ENCODE results near the gene RRP8.

The RRP8 gene

DNA sequence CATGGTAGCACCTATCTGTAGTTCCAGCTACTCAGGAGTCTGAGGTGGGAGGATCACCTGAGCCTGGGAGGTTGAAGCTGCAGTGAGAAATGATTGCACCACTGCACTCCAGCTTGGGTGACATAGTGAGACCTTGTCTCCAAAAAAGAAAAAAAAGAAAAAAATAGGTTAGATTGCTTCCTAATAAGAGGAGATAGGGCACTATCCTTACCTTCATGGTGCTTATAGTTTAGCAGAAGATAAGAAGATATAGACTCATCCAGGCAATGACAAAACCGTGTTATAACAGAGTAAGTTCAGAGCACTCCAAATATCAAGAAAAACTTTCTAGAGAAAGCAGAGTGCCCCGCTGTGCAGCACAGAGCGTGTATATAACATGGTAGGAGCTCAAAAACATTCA is 42.1 kb downstream of the RRP8 start:
- no peak for TF ChIP-seq EZH2 (optimal IDR thresholded peaks at IDR 0.05; ENCODE audit: low read depth, low read length)
- TF ChIP-seq CTCF (IDR thresholded peaks at IDR 0.05; ENCODE audit: low read length), result no peak
- no peak for TF ChIP-seq EZH2phosphoT487 (IDR thresholded peaks at IDR 0.05; ENCODE audit: low read length)
- H3K4me1 ChIP-seq (ENCODE audit: low read length), result no peaks in the 10 kb centered on the region
- no peaks in the 10 kb centered on the region for H3K9me2 ChIP-seq (replicated peaks; ENCODE audit: insufficient read depth, low read length)
- H3K4me3 ChIP-seq (ENCODE audit: low read length), result no peak overlapping the region
- H2AFZ ChIP-seq (ENCODE audit: low read length), result no peak overlapping the region
- no peaks in the 10 kb centered on the region for H3K27me3 ChIP-seq (replicated peaks; ENCODE audit: insufficient read depth, low read length)
- no peaks in the 10 kb centered on the region for H3K36me3 ChIP-seq (replicated peaks; ENCODE audit: insufficient read depth, low read length)
- no peak overlapping the region for H3K9ac ChIP-seq (ENCODE audit: low read length)
- no peak overlapping the region for H3K27ac ChIP-seq (ENCODE audit: low read length)
- no peaks in the 10 kb centered on the region for H4K20me1 ChIP-seq (ENCODE audit: insufficient read depth, low read length)
- no peaks in the 10 kb centered on the region for H3K79me2 ChIP-seq (ENCODE audit: low read length)
- no peak overlapping the region for H3K4me2 ChIP-seq (ENCODE audit: low read depth, low read length)
- no peaks in the 10 kb centered on the region for H3K9me3 ChIP-seq (replicated peaks; ENCODE audit: insufficient read depth, low read length)
- no peak for DNase-seq
- no peaks in the 10 kb centered on the region for H3F3A ChIP-seq (ENCODE audit: insufficient read depth, low read length)

DNA sequence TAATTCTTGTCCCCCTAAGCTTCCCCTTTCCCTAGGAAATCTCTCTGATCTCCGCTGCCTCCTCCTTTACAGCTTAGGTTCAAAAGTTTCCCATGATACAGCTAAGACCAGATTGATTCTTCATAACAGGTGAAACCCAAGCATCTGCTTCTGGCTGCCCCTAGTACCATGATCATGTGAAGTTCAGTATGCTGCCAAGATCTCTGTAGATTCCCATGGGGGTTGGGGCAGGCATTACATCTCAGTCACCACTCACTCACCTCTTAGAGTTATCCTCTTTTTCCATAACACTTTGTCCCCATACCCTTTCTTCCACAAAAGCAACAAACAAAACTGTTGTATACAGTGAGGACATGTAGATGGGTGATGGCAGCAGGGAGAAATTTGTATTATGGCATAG is 44.0 kb downstream of the RRP8 start:
- no peak for DNase-seq
- Histone ChIP-seq H3K9me2 (replicated peaks; ENCODE audit: insufficient read depth, low read length) (no peaks in the 10 kb centered on the region), H3K27me3 (replicated peaks; ENCODE audit: insufficient read depth, low read length) (no peaks in the 10 kb centered on the region), H3K4me3 (ENCODE audit: low read length) (no peak overlapping the region), H3K27ac (ENCODE audit: low read length) (no peak overlapping the region), H3K4me2 (ENCODE audit: low read depth, low read length) (no peak overlapping the region), H3K4me1 (ENCODE audit: low read length) (no peaks in the 10 kb centered on the region), H3F3A (ENCODE audit: insufficient read depth, low read length) (no peaks in the 10 kb centered on the region), H3K79me2 (ENCODE audit: low read length) (no peaks in the 10 kb centered on the region), H2AFZ (ENCODE audit: low read length) (no peak overlapping the region), H3K36me3 (replicated peaks; ENCODE audit: insufficient read depth, low read length) (no peaks in the 10 kb centered on the region), H4K20me1 (ENCODE audit: insufficient read depth, low read length) (no peaks in the 10 kb centered on the region), H3K9ac (ENCODE audit: low read length) (no peak overlapping the region), H3K9me3 (replicated peaks; ENCODE audit: insufficient read depth, low read length) (no peaks in the 10 kb centered on the region)
- TF ChIP-seq EZH2phosphoT487 (IDR thresholded peaks at IDR 0.05; ENCODE audit: low read length) (no peak), CTCF (IDR thresholded peaks at IDR 0.05; ENCODE audit: low read length) (no peak), EZH2 (optimal IDR thresholded peaks at IDR 0.05; ENCODE audit: low read depth, low read length) (no peak)

DNA sequence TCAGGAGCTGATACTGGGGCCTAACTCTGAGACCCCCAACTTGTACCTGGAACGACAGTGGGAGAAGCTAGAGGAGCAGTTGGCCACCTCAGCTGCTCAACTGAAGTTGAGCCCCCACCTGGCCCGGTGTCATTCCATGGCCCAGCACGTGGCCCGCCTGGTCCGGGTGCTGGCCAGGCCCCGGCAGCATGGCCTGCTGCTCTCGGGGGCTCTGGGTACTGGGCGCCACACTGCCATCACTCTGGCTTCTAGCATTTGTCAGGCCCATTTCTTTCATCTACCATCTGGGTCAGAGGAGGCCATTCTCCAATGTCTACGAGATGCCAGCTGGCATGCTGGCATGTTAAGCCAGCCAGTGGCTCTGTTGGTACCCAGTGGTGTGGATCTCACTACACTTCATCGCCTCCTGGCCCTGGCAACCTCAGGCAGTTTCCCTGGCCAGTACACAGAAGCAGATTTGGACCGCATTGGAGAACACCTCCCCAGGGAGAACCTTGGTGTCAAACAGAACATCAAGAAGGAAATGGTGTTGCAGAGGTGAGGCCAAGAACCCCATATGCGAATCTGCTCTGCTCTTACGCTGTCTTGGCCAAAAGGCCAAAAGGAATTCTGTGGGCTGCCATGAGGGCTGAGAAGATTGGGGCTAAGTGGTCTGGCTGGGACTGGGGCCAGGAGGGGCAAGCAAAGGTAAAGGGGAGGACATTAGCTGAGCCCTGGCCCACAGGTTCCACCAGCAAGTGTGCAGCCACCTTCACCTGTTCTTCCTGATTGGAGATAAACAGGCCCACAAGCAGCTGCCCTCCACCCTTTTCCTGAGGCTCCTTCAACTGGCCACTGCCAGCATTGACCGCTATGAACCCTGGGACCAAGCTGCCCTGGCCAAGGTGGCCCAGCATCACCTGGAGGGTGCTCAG is 45.4 kb downstream of the RRP8 start:
- Histone ChIP-seq H3K4me3 (ENCODE audit: low read length) (no peak overlapping the region), H3K36me3 (replicated peaks; ENCODE audit: insufficient read depth, low read length) (no peaks in the 10 kb centered on the region), H3K9me3 (replicated peaks; ENCODE audit: insufficient read depth, low read length) (no peaks in the 10 kb centered on the region), H3K79me2 (ENCODE audit: low read length) (no peaks in the 10 kb centered on the region), H3K4me1 (ENCODE audit: low read length) (no peaks in the 10 kb centered on the region), H4K20me1 (ENCODE audit: insufficient read depth, low read length) (no peaks in the 10 kb centered on the region), H3K4me2 (ENCODE audit: low read depth, low read length) (no peak overlapping the region), H3K27ac (ENCODE audit: low read length) (no peak overlapping the region), H3F3A (ENCODE audit: insufficient read depth, low read length) (no peaks in the 10 kb centered on the region), H2AFZ (ENCODE audit: low read length) (no peak overlapping the region), H3K27me3 (replicated peaks; ENCODE audit: insufficient read depth, low read length) (no peaks in the 10 kb centered on the region), H3K9me2 (replicated peaks; ENCODE audit: insufficient read depth, low read length) (no peaks in the 10 kb centered on the region), H3K9ac (ENCODE audit: low read length) (no peak overlapping the region)
- TF ChIP-seq EZH2 (optimal IDR thresholded peaks at IDR 0.05; ENCODE audit: low read depth, low read length), result no peak
- no peak for TF ChIP-seq CTCF (IDR thresholded peaks at IDR 0.05; ENCODE audit: low read length)
- no peak for TF ChIP-seq EZH2phosphoT487 (IDR thresholded peaks at IDR 0.05; ENCODE audit: low read length)
- no peak for DNase-seq

Measured in MM.1S (cell line).